Subcutaneous adipose tissue (tissue), 4 donors: ENCODE measurements around the gene DELE1. TPM values are rescaled to one million over a fixed set of nuclear protein-coding genes. Genes with fewer than 3 reads are reported as not detected.

Experiments
- CTCF ChIP-seq: fragments of 450-650 bp; IDR thresholded peaks from one replicate; pipeline ENCODE4 v1.5.1; 2016; ENCODE audit warnings: low read depth, mild to moderate bottlenecking, control low read depth, antibody characterized with exemption, moderate library complexity
- total RNA-seq, 4 donors: library from RNA; depleted of rRNA; stranded (reverse); fragments of >200 nt; gene quantifications; one replicate each; pipeline ENCODE4 v1.1.0, GENCODE V29; 2016

DELE1 gene
- total RNA-seq, 4 donors from 2014 or later = 46.3 to 88.9 (median 77.6) TPM

GRCh38 chr5:141877356-141878185 is 46.1 kb upstream of the DELE1 start:
- TF ChIP-seq CTCF = no peak

- no peak for TF ChIP-seq CTCF
These were observed 45.4 kb upstream of the DELE1 start, which contains the start of gene PCDH1 for GRCh38 chr5:141878186-141878710. PCDH1 (minus strand) TSS chr5:141878410; CDS start chr5:141878262, 148 bp downstream.

- TF ChIP-seq CTCF = no peak
These were observed 44.8 kb upstream of the DELE1 start for GRCh38 chr5:141878711-141879425.

GRCh38 chr5:141879426-141879759 is 44.3 kb upstream of the DELE1 start:
- no peak for TF ChIP-seq CTCF

- TF ChIP-seq CTCF = no peak
These were observed 43.5 kb upstream of the DELE1 start for GRCh38 chr5:141879941-141880738.

- no peak for TF ChIP-seq CTCF
These were observed 42.5 kb upstream of the DELE1 start for GRCh38 chr5:141880961-141881801.
